Liver (tissue), 9 donors: ENCODE data around the gene CDCP1. TPM values are rescaled to one million over a fixed set of nuclear protein-coding genes. Genes with fewer than 3 reads are reported as not detected.

Experiments used
- DNase-seq: peaks from one replicate; pipeline ENCODE4 v3.0.0-alpha.2; 2017; ENCODE audit warnings: low spot score
- H3K27ac ChIP-seq, 2 donors: one replicate each; pipeline ENCODE4 v1.7.0; 2013; ENCODE audit warnings: inconsistent platforms in 2 of 2, low read length in 2 of 2, control low read depth in 1 of 2, low read depth in 1 of 2, mild to moderate bottlenecking in 1 of 2
- H3K27me3 ChIP-seq, 4 donors: one replicate each; pipeline versions ENCODE4 v1.6.1 to v1.7.0; 2013; ENCODE audit warnings: low read length in 3 of 4, inconsistent platforms in 1 of 4, mild to moderate bottlenecking in 1 of 4, moderate library complexity in 1 of 4; ENCODE audit not compliant: control insufficient read depth in 4 of 4, insufficient read depth in 4 of 4
- H3K36me3 ChIP-seq, 4 donors: one replicate each; pipeline versions ENCODE4 v1.6.1 to v1.7.0; 2013; ENCODE audit warnings: low read length in 3 of 4, mild to moderate bottlenecking in 3 of 4, low read depth in 1 of 4, moderate library complexity in 1 of 4; ENCODE audit not compliant: control insufficient read depth in 4 of 4, insufficient read depth in 3 of 4
- H3K4me1 ChIP-seq, 4 donors: one replicate each; pipeline versions ENCODE4 v1.6.1 to v1.7.0; 2013; ENCODE audit warnings: low read length in 3 of 4, mild to moderate bottlenecking in 3 of 4, moderate library complexity in 1 of 4; ENCODE audit not compliant: control insufficient read depth in 4 of 4, insufficient read depth in 4 of 4
- H3K4me3 ChIP-seq, 3 donors: one replicate each; pipeline versions ENCODE4 v1.6.1 to v1.7.0; 2013; ENCODE audit warnings: low read length in 3 of 3, control low read depth in 1 of 3, low read depth in 1 of 3, mild to moderate bottlenecking in 1 of 3
- H3K9ac ChIP-seq, 2 donors: one replicate each; pipeline ENCODE4 v1.7.0; 2013; ENCODE audit warnings: low read length in 2 of 2, mild to moderate bottlenecking in 2 of 2, moderate library complexity in 2 of 2, control low read depth in 1 of 2, low read depth in 1 of 2
- H3K9me3 ChIP-seq, 4 donors: one replicate each; pipeline versions ENCODE4 v1.6.1 to v1.7.0; 2013; ENCODE audit warnings: low read length in 3 of 4; ENCODE audit not compliant: control insufficient read depth in 4 of 4
- ATF3 ChIP-seq: IDR thresholded peaks from 2 replicates; pipeline ENCODE4 v1.6.1; 2016; ENCODE audit warnings: antibody characterized with exemption
- EGR1 ChIP-seq, 2 donors: IDR thresholded peaks; 2 replicates each; pipeline ENCODE4 v1.6.1; 2016 to 2018; ENCODE audit warnings: antibody characterized with exemption in 2 of 2, low read depth in 2 of 2
- FOXA1 ChIP-seq: IDR thresholded peaks from 2 replicates; pipeline ENCODE4 v1.6.1; 2016; ENCODE audit warnings: antibody characterized with exemption
- FOXA2 ChIP-seq: IDR thresholded peaks from 2 replicates; pipeline ENCODE4 v1.6.1; 2016; ENCODE audit warnings: antibody characterized with exemption
- GABPA ChIP-seq, 2 donors: IDR thresholded peaks in 1 of 2; conservative IDR thresholded peaks in 1 of 2; 2 replicates each; pipeline ENCODE4 v1.6.1; 2016; ENCODE audit warnings: antibody characterized with exemption in 2 of 2, mild to moderate bottlenecking in 1 of 2, moderate library complexity in 1 of 2
- HNF4A ChIP-seq, 2 donors: conservative IDR thresholded peaks; 2 replicates each; pipeline ENCODE4 v1.6.1; 2016; ENCODE audit warnings: antibody characterized with exemption in 2 of 2, mild to moderate bottlenecking in 2 of 2
- HNF4G ChIP-seq: IDR thresholded peaks from 2 replicates; pipeline ENCODE4 v1.6.1; 2016; ENCODE audit warnings: antibody characterized with exemption
- JUND ChIP-seq, 2 donors: IDR thresholded peaks; 2 replicates each; pipeline ENCODE4 v1.6.1; 2016; ENCODE audit warnings: antibody characterized with exemption in 2 of 2
- MAX ChIP-seq: IDR thresholded peaks from 2 replicates; pipeline ENCODE4 v1.6.1; 2016; ENCODE audit warnings: antibody characterized with exemption
- NR2F2 ChIP-seq: IDR thresholded peaks from 2 replicates; pipeline ENCODE4 v1.6.1; 2016; ENCODE audit warnings: antibody characterized with exemption
- RAD21 ChIP-seq, 2 donors: IDR thresholded peaks; 2 replicates each; pipeline ENCODE4 v1.6.1; 2016; ENCODE audit warnings: antibody characterized with exemption in 2 of 2, mild to moderate bottlenecking in 2 of 2
- REST ChIP-seq: IDR thresholded peaks from 2 replicates; pipeline ENCODE4 v1.6.1; 2016; ENCODE audit warnings: antibody characterized with exemption, mild to moderate bottlenecking
- RXRA ChIP-seq, 2 donors: IDR thresholded peaks; 2 replicates each; pipeline ENCODE4 v1.6.1; 2017 to 2018; ENCODE audit warnings: antibody characterized with exemption in 2 of 2, mild to moderate bottlenecking in 1 of 2
- SP1 ChIP-seq: IDR thresholded peaks from 2 replicates; pipeline ENCODE4 v1.6.1; 2018; ENCODE audit warnings: antibody characterized with exemption, mild to moderate bottlenecking
- TAF1 ChIP-seq: conservative IDR thresholded peaks from 2 replicates; pipeline ENCODE4 v1.6.1; 2016; ENCODE audit warnings: antibody characterized with exemption, mild to moderate bottlenecking
- YY1 ChIP-seq: IDR thresholded peaks from 2 replicates; pipeline ENCODE4 v1.6.1; 2016; ENCODE audit warnings: antibody characterized with exemption, mild to moderate bottlenecking
- ZBTB33 ChIP-seq: IDR thresholded peaks from 2 replicates; pipeline ENCODE4 v1.6.1; 2016; ENCODE audit warnings: antibody characterized with exemption
- WGBS: extraction: QIAGEN DNeasy Blood & Tissue Kit; methylation state at CpG from one replicate; pipeline ENCODE4 v1.1.7; 2013; 5-methylcytosine and 5-hydroxymethylcytosine counted together
- polyA plus RNA-seq, 2 donors: library from polyadenylated mRNA; stranded (reverse) in 1 of 2; unstranded in 1 of 2; fragments of 200-250 nt in 1 of 2; fragments of >200 nt in 1 of 2; fragmentation: Nextera tagmentation in 1 of 2; extraction: Ambion mirVana in 1 of 2; gene quantifications; one replicate each; pipeline versions ENCODE4 v1.2.1 to v1.2.3, GENCODE V29; 2013 to 2015
- total RNA-seq, 2 donors: library from RNA; depleted of rRNA; stranded (reverse); fragments of >200 nt; gene quantifications; one replicate each; pipeline ENCODE4 v1.2.3, GENCODE V29; 2014
- donor health status: healthy.
- donor health status: healthy.
- donor health status: healthy.
- donor health status: healthy.
- donor health status: healthy.

Gene CDCP1
- total and polyA plus RNA-seq, 4 donors, result 0.22 to 0.67 (median 0.45) TPM

GRCh38 chr3:45173776-45174175, 27.6 kb upstream of the CDCP1 start (continued):
- no peak for TF ChIP-seq REST
- TF ChIP-seq RAD21 (IDR thresholded peaks at IDR 0.05), result no peak
- TF ChIP-seq GABPA (IDR thresholded peaks at IDR 0.05 in 1 of 2, conservative IDR thresholded peaks at IDR 0.05 in 1 of 2), result no peak
- no peak for TF ChIP-seq JUND (IDR thresholded peaks at IDR 0.05)

GRCh38 chr3:45171283-45171682, 25.1 kb upstream of the CDCP1 start:
- no peak for TF ChIP-seq EGR1 (IDR thresholded peaks at IDR 0.05; ENCODE audit: low read depth in 2 of 2)
- no peak for TF ChIP-seq HNF4A (conservative IDR thresholded peaks at IDR 0.05)
- no peak for TF ChIP-seq TAF1
- no peak for TF ChIP-seq SP1
- no peak for TF ChIP-seq HNF4G
- no peak for TF ChIP-seq RXRA (IDR thresholded peaks at IDR 0.05)
- no peak for TF ChIP-seq ZBTB33
- Histone ChIP-seq H3K9me3 (no peaks in the 10 kb centered on the region), H3K4me3 (no peak overlapping the region), H3K9ac (no peak overlapping the region), H3K27ac (no peak overlapping the region), H3K36me3 (no peaks in the 10 kb centered on the region), H3K4me1 (no peaks in the 10 kb centered on the region), H3K27me3 (no peaks in the 10 kb centered on the region)
- DNase-seq, result no peak
- WGBS, result 70% methylated on average over 4 of the region's 4 CpGs

- H3K9me3 ChIP-seq, result no peaks in the 10 kb centered on the region
- no peak for DNase-seq
- H3K27ac ChIP-seq, result no peak overlapping the region
- 62% methylated on average over 3 of the region's 3 CpGs for WGBS
- H3K4me1 ChIP-seq, result no peaks in the 10 kb centered on the region
- H3K36me3 ChIP-seq, result no peaks in the 10 kb centered on the region
- H3K9ac ChIP-seq, result no peak overlapping the region
- H3K4me3 ChIP-seq, result no peak overlapping the region
- no peaks in the 10 kb centered on the region for H3K27me3 ChIP-seq
- no peak for TF ChIP-seq GABPA (IDR thresholded peaks at IDR 0.05 in 1 of 2, conservative IDR thresholded peaks at IDR 0.05 in 1 of 2)
- no peak for TF ChIP-seq FOXA2
- no peak for TF ChIP-seq ZBTB33
- TF ChIP-seq SP1, result no peak
- no peak for TF ChIP-seq ATF3
- TF ChIP-seq RXRA (IDR thresholded peaks at IDR 0.05), result no peak
- no peak for TF ChIP-seq NR2F2
- TF ChIP-seq FOXA1, result no peak
- no peak for TF ChIP-seq MAX
- no peak for TF ChIP-seq REST
- TF ChIP-seq HNF4G, result no peak
- TF ChIP-seq YY1, result no peak
- no peak for TF ChIP-seq TAF1
- no peak for TF ChIP-seq JUND (IDR thresholded peaks at IDR 0.05)
- no peak for TF ChIP-seq HNF4A (conservative IDR thresholded peaks at IDR 0.05)
- no peak for TF ChIP-seq RAD21 (IDR thresholded peaks at IDR 0.05)
Observed at GRCh38 chr3:45170096-45170495, 23.9 kb upstream of the CDCP1 start.
